Measurements from ENCODE around the gene GPD2.

GRCh38 chr2:156470975-156471583 lies 34.9 kb downstream of the GPD2 start:
- TF ChIP-seq CTCF (IDR thresholded peaks at IDR 0.05; ENCODE audit: borderline replicate concordance, extremely low read depth, low read length, poor library complexity, severe bottlenecking): no peak
- TF ChIP-seq EZH2 (IDR thresholded peaks at IDR 0.05; ENCODE audit: borderline replicate concordance, low read depth, low read length, severe bottlenecking): no peak

Measured in DND-41 (cell line).